ENCODE results near the gene ITPRIPL1.

Gene ITPRIPL1

GRCh38 chr2:96320728-96321622 lies 4.1 kb upstream of the ITPRIPL1 start:
- no peak for DNase-seq (ENCODE audit: low read depth)

- DNase-seq (ENCODE audit: low read depth), result no peak
Measured at GRCh38 chr2:96323849-96324248, 1.3 kb upstream of the ITPRIPL1 start.

GRCh38 chr2:96324721-96325040 lies 436 bp upstream of the ITPRIPL1 start:
- DNase-seq (ENCODE audit: low read depth), result no peak

GRCh38 chr2:96325884-96326255 lies 753 bp downstream of the ITPRIPL1 start:
- no peak for DNase-seq (ENCODE audit: low read depth)

DNA sequence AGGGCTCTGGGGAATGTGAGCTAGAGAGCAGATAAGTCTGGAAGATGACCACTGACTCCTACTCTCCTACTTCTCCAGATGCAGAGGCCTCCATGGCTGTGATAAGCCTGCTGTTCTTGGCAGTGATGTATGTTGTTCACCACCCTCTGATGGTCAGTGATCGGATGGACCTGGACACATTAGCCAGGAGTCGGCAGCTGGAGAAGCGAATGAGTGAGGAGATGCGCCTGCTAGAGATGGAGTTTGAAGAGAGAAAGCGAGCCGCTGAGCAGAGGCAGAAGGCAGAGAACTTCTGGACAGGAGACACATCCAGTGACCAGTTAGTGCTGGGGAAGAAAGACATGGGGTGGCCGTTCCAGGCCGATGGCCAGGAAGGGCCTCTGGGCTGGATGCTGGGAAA lies 1.4 kb downstream of the ITPRIPL1 start:
- no peak for DNase-seq (ENCODE audit: low read depth)

DNA sequence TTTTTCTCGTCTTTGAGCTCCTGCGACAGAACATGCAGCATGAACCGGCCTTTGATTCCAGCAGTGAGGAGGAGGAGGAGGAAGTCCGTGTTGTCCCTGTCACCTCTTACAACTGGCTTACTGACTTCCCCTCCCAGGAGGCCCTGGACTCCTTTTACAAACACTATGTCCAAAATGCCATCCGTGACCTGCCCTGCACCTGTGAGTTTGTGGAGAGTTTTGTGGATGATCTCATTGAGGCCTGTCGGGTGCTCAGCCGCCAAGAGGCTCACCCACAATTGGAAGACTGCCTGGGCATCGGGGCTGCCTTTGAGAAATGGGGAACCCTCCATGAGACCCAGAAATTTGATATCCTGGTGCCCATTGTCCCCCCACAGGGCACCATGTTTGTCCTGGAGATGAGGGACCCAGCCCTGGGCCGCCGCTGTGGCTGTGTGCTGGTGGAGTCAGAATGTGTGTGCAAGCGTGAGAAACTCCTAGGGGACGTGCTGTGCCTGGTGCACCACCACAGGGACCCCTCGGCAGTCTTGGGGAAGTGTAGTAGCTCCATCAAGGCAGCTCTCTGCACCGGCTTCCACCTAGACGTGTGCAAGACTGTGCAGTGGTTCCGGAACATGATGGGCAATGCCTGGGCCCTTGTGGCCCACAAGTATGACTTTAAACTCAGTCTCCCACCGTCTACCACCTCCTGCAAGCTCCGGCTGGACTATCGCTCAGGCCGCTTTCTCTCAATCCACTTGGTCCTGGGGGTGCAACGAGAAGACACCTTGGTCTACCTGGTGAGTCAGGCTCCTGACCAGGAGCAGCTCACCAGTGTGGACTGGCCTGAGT lies 2.1 kb downstream of the ITPRIPL1 start:
- no peak for DNase-seq (ENCODE audit: low read depth)

DNA sequence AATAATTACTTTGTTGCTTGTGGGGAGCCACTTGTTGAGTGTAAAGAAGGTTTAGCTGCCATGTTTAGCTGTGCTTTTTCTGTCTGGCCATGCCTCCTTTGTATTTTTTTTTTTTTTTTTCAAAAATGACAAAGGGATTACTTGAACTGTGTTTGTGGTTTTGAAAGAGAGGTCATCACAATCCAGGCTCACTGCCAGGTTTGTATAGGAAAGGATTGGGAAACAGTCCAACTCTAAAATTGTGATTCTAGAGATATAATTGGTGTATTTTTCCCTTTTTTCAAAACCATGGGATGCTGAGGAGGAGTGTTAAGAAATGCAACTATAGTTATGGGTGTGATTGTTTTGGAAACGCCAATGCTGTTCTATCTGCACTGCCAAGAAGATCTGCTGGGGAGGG lies 4.3 kb downstream of the ITPRIPL1 start:
- DNase-seq (ENCODE audit: low read depth), result peak; percentile 65

- DNase-seq (ENCODE audit: low read depth), result no peak
Measured at GRCh38 chr2:96329874-96330273, 4.8 kb downstream of the ITPRIPL1 start.

DNA sequence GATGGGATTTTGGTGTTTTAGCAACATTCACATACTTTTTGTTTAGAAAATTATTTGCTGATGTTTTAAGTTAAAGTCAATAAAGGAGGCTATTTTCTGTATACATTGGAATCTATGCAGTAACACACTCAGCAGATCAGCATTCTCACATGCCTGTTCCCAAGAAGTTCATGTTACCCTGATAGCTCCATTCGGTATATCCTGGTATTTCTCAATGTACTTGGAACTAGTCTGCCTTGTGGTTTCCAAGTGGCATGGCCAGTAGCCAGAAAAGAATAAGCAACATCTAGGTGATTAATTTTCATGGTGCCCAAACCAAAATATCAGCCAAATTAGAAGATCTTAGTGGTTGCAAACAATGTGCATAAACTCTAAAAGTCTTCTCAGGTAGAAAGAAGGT lies 5.3 kb downstream of the ITPRIPL1 start:
- DNase-seq (ENCODE audit: low read depth), result no peak

GRCh38 chr2:96333708-96334107 lies 8.6 kb downstream of the ITPRIPL1 start:
- DNase-seq (ENCODE audit: low read depth), result no peak

DNA sequence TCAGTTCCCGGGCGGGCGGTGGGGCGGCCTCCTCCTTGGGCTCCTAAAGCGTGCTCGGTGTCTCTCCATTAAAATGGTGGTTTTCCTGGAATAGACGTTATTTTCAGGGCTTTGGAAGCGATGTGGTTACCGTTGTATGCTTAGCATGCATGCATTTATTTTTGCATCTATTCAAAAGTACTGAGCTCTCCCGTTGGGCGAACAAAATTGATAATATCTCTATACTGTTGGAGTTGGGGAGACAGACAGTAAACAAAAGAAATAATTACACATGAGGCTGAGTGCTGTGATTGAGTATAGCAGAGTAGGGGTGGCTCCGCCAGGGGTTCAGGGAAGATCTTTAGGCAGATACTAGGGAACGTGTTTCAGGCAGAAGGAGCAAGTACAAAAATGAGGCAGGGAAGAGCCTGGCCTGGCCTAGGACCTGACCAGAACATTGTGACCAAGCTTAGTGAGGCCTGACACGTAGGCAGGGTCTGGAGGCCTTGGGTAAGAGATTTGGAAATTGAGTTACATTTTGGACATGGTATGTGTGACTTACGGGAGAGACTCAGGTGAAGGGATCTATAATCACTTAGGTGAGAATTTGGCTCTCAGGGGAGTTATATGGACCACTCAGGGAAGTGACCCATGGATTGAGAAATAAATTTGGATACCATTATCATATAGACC lies 11.1 kb downstream of the ITPRIPL1 start:
- DNase-seq (ENCODE audit: low read depth), result no peak

DNA sequence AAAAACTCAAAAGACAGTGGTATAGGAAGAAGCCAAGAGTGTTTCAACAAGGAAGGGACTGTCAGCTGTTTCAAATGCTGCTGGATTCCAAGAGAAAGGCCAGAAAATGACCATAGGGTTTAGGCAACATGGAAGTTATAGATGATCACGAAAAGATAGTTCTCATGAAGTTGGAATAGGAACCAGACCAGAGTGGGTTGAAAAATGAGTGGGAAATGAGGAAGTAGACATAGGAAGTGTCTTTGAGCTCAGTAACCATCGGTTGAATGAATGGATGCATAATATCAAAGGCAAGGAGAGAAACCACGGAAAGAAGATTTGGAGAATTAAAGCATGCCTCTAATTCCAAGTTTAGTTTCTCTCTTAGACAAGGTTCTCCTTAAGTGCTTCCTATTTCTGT lies 11.8 kb downstream of the ITPRIPL1 start:
- DNase-seq (ENCODE audit: low read depth), result no peak

GRCh38 chr2:96340493-96341414 lies 15.6 kb downstream of the ITPRIPL1 start:
- DNase-seq (ENCODE audit: low read depth), result no peak

DNA sequence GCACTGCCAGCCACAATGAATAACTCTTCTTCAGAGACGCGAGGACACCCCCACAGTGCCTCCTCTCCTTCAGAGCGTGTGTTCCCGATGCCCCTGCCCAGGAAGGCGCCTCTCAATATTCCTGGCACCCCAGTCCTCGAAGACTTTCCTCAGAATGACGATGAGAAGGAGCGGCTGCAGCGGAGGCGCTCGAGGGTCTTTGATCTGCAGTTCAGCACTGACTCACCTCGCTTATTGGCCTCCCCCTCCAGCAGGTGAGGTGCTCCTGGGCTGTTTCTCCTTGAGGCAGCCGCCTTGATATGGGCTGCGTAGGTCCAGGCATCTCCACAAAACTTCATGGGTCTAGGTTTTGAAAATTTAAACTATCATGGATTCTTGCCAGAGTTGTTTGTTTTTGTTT lies 16.5 kb downstream of the ITPRIPL1 start:
- DNase-seq (ENCODE audit: low read depth), result no peak

DNA sequence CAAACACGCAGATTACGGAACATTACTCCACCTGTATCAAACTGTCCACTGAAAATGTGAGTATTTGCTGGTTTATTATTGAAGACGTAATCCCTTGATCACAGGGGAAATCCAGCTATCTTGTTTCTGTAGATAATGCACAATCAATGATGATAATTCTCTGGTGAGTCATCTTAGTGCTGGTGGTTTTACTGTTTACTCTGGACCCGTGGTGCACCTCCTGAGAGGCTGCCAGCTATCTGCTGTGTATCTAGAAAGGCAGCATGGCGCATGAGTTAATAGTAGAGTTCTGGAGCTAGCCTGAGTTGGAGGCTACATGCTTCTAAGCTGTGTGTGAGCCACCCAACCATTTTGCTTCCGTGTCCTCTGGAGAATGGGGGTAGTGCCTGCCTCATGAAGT lies 17.0 kb downstream of the ITPRIPL1 start:
- no peak for DNase-seq (ENCODE audit: low read depth)

DNA sequence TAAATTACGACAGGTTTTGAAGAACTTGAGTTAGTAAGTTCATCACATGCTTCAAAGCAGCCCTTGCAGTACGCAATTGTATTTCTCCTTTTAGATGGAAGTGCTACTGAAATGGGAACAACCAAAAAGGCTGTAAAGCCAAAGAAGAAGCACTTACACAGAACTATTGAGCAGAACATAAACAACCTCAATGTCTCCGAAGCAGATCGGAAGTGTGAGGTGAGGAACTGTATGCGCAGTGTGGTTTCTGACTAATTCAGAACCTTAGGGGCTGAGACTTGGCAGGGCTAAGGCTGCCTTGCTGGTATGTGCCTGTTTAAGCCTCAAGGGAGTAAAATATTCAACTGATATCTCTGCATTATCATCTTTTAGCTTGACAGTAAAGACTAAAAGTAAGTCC lies 18.9 kb downstream of the ITPRIPL1 start:
- no peak for DNase-seq (ENCODE audit: low read depth)

DNA sequence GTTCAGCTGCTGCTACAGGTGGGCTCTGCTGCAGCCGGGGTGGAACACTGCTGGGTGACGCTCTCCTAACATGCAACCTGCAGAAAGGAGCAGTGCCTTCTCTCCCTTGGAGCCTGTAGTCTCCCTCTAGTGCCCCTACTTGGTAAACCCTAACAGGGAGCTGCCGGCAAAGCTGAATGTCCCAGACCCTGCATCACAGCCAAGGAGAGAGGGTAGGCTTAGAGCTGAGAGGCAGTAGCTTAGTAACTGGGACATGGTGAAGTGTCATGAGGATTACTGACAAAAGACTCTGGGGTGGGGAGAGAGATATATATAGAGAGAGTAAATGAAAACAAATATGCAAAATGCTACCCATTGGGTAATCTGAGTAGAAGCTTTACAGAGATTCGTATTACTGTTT lies 20.3 kb downstream of the ITPRIPL1 start:
- DNase-seq (ENCODE audit: low read depth), result no peak

- no peak for DNase-seq (ENCODE audit: low read depth)
Measured at GRCh38 chr2:96345868-96346462, 20.8 kb downstream of the ITPRIPL1 start.

GRCh38 chr2:96347395-96347794 lies 22.3 kb downstream of the ITPRIPL1 start:
- DNase-seq (ENCODE audit: low read depth), result no peak

GRCh38 chr2:96353032-96353561 lies 28.0 kb downstream of the ITPRIPL1 start:
- no peak for DNase-seq (ENCODE audit: low read depth)

- peak; percentile 78 for DNase-seq (ENCODE audit: low read depth)
Measured at GRCh38 chr2:96353606-96354101, 28.5 kb downstream of the ITPRIPL1 start.

Data from GM04503 (cell line).